Prostate gland (tissue), 2 donors: ENCODE measurements around the gene RNF215.

Experiments used
- POLR2A ChIP-seq: fragments of 450-650 bp; IDR thresholded peaks from one replicate; pipeline ENCODE4 v1.6.1; 2016; ENCODE audit warnings: antibody characterized with exemption, mild to moderate bottlenecking
- POLR2AphosphoS5 ChIP-seq: sonication (generic); formaldehyde crosslinking; IDR thresholded peaks from one replicate; pipeline ENCODE4 v1.6.1; 2017; ENCODE audit warnings: antibody characterized with exemption
- TF ChIP-seq, protein P1 (sequence below), 4 experiments: fragments of 200-600 bp in 2 of 4; fragments of 450-650 bp in 2 of 4; sonication (generic) in 2 of 4; IDR thresholded peaks; 1 replicate in 3 of 4; 2 replicates in 1 of 4; pipeline ENCODE4 v1.5.1; 2016 to 2019; ENCODE audit warnings: antibody characterized with exemption in 4 of 4, mild to moderate bottlenecking in 2 of 4, moderate library complexity in 2 of 4

DNA sequence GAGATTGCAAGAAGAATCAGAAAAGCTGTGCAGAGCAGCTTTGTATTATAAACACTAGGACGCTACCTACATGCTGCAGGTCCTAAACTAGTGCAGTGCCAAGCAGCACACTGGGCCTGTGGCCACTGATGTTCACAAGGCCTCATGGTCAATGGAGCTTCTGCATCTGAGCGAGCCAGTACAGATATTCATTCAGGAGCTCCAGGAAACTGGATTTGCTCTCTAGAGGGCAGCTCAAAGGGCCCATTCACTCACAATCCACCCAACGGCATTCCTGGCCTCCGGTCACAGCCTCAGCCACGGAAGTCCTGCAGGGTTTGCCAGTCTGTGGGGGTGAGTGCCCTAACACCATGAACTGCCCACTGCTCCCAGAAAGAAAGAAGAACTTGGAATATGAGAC, 54.7 kb downstream of the RNF215 start:
- TF ChIP-seq, protein P1, sequence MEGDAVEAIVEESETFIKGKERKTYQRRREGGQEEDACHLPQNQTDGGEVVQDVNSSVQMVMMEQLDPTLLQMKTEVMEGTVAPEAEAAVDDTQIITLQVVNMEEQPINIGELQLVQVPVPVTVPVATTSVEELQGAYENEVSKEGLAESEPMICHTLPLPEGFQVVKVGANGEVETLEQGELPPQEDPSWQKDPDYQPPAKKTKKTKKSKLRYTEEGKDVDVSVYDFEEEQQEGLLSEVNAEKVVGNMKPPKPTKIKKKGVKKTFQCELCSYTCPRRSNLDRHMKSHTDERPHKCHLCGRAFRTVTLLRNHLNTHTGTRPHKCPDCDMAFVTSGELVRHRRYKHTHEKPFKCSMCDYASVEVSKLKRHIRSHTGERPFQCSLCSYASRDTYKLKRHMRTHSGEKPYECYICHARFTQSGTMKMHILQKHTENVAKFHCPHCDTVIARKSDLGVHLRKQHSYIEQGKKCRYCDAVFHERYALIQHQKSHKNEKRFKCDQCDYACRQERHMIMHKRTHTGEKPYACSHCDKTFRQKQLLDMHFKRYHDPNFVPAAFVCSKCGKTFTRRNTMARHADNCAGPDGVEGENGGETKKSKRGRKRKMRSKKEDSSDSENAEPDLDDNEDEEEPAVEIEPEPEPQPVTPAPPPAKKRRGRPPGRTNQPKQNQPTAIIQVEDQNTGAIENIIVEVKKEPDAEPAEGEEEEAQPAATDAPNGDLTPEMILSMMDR (IDR thresholded peaks at IDR 0.05) = no peak
- TF ChIP-seq POLR2AphosphoS5 (no peak), POLR2A (no peak)
